Fibroblast of skin of left quadriceps (primary cell): ENCODE results near the gene ATL2.
A peak's percentile ranks its signal among the peaks of the same experiment; 100 is the strongest.
"Not testable (repeated sequence)": the region's sequence is repeated elsewhere in the genome, so short reads cannot be mapped to it uniquely, and the experiment has no call there.

Experiments used
- DNase-seq, 2 experiments: peaks; one replicate each; pipeline ENCODE4 v3.0.0-alpha.2; 2013; ENCODE audit warnings: low read depth in 2 of 2

The ATL2 gene

GRCh38 chr2:38377050-38377828 is at the start of gene ATL2:
ATL2 (minus strand) TSS chr2:38377273; CDS start chr2:38377260, 13 bp downstream.
- peak; percentile 88 to 89 for DNase-seq

DNA sequence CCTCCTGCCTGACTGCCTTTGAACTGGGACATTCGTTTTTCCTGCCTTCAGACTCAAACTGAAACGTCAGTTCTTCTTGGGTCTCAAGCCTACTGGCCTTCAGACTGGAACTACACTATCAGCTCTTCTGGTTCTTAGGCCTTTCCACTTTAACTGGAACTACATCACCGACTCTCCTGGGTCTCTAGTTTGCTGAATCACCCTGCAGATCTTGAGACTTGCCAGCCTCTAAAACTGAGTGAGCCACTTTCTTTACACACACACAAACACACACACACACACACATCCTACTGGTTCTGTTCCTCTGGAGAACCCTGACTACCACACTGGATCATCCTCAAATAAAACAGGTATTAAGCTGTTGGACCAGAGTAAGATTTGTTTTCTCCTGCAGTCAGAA is 46.7 kb upstream of the ATL2 start:
- DNase-seq, result no peak

DNA sequence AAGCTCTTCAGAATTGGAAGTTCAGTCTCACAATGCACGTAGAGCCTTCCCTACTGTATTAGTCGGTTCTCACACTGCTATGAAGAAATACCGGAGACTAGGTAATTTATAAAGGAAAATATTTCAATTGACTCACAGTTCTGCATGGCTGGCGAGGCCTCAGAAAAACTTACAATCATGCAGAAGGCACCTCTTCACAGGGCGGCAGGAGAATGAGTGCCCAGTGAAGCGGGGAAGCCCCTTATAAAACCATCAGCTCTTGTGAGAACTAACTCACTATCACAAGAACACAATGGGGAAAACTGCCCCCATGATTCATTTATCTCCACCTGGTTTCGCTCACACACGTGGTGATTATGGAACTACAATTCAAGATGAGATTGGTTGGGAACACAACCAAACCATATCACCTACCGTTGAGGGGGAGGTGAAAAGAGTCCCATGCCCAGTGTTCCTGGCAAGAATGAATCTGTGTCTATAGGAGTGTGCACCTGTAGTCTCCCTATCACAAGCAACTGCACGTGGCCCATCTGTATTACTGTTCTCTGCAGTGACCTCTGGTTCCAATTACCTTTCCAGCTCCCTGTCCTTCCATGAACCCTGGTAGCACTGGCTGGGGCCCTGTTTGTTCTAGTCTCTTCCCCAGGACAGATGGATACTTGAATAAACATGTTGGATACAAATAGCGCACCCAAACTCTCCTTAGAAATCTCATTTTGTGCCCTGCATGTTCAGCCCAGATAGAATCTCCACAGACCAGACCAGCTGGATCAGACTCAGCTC is 44.4 kb upstream of the ATL2 start:
- DNase-seq, result no peak

- DNase-seq, result no peak
These were observed 42.4 kb upstream of the ATL2 start for GRCh38 chr2:38419499-38419898.

- DNase-seq, result no peak
These were observed 41.7 kb upstream of the ATL2 start for GRCh38 chr2:38418735-38419134.

- DNase-seq, result no peak
These were observed 40.9 kb upstream of the ATL2 start for GRCh38 chr2:38417745-38418689.

- DNase-seq, result no peak
These were observed 39.4 kb upstream of the ATL2 start for GRCh38 chr2:38416296-38417036.

DNA sequence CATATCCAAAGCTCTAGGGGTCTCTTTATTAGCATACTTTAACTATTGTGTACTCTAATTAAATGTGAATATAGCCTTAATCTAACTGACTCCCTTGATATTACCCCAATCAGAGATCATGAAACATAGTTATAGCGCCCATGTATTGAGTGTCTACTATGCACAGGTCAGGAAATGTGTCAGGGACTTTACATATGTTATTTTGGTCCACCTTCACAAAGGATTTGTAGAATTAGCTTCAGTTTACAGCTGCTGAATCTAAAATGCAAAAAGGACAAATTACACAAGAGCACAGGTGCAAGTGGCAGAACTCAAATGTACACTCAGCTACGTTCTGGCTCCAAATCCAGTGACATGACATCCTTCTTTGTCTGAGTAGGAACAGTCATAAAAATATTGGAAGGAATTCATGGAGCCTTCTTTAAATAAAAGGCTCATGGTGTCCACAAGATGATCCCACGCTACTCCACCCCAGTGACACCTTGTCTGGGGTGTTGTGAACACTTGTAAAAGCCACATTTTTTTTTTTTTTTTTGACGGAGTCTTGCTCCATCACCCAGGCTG is 38.7 kb upstream of the ATL2 start:
- no peak for DNase-seq

GRCh38 chr2:38415023-38415422 is 38.0 kb upstream of the ATL2 start:
- no peak for DNase-seq

GRCh38 chr2:38412235-38412871 is 35.3 kb upstream of the ATL2 start:
- DNase-seq, result not testable (repeated sequence)

DNA sequence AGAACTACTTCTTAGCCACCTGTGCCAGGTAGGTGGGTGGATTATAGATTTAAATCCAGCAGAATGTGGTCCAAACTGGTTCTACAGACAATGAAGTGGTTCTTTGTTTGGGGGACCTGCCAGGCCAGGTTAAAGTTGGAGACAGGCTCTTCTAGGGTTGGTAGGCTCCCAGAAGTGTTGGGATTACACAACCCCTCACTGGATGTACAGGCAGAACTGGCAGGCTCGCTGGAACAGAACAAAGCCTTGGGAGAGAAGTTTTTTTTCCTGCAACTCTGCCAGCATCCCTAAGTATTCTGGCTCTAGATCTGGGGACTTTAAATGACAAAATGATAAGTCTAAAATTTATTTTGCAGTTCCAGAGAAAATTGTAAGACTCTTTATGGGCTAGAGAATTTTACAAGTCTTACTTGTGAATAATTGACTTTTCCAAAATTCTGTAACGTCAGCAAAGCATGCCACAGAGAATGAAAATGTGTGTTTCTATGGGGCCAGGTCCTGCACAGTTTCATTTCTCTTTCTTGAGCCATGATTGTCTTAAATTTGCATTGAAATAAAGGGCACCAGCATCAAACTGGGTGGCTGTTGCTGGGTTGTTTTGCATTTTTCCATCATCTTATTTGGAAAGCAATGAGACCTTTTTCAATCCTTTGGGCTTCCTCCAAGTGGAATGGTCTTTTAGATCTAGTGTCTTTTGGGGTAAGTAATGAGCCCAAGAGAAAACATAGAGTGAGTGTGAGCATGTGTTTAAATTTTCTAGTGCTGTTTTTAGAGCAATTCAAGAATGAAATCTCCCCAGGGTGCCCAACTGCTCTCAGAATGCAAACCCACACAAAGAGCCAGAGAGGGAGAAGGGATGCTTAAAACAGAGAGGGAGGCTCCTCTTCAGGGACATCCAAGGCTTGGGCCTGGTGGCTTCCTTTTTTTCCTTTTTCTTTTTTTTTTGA is 32.4 kb upstream of the ATL2 start:
- DNase-seq, result no peak

GRCh38 chr2:38407111-38407682 is 30.1 kb upstream of the ATL2 start:
- no peak for DNase-seq

- no peak for DNase-seq
These were observed 29.6 kb upstream of the ATL2 start for GRCh38 chr2:38406597-38407110.

DNA sequence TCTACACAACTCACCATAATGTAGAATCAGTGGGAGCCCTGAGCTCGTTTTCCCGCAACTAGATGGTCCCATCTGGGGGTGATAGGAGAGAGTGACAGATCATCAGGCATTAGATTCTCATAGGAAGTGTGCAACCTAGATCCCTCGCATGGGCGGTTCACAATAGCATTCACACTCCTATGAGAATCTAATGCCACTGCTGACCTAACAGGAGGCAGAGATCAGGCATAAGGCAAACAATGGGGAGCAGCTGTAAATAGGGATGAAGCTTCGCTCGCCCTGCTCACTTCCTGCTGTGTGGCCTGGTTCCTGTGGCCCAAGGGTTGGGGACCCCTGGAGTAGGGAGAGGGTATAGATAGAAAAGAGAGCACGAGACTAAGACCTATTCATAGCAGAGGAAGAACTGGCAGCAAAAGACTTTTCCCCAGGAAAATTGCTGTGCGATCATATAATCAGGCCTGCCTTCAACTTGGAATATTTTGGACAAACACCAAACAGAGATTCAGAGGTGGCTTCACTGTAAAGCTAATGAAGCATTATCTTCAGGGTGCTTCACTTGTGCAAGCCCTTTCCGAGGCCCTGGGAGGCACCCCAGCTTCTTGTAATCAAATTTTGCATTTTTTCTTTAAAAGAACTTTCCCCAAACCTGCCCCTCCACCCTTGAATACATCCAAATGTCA is 29.0 kb upstream of the ATL2 start:
- DNase-seq, result no peak

DNA sequence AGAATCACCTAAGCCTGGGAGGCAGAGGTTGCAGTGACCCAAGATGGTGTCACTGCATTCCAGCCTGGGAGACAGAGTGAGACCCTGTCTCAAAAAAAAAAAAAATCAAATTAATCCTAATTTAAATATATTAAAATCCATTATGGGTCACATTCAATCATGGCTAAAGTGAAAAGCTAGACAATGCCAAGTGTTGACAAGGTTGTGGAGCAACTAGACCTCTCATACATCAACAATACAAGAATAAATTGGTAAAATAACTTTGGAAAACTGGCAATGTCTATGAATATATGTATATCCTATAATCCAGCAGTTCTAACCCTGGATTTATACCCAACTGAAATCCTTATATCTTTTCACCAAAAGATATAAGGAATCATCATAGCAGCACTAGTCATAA is 23.4 kb upstream of the ATL2 start:
- DNase-seq, result no peak

GRCh38 chr2:38398739-38399138 is 21.7 kb upstream of the ATL2 start:
- no peak for DNase-seq

DNA sequence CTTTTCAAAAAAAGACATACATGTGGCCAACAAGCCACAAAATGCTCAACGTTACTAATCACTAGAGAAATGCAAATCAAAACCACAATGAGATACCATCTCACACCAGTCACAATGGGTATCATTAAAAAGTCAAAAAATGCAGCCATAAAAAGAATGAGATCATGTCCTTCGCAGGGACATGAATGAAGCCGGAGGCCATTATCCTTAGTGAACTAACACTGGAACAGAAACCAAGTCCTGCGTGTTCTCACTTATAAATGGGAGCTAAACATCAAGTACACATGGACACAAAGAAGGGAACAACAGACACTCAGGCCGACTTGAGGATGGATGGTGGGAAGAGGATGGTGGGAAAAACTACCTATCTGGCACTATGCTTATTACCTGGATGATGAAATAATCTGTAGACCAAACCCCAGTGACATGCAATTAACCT is 17.8 kb upstream of the ATL2 start:
- peak; percentile 45 to 52 for DNase-seq

- DNase-seq, result no peak
These were observed 17.0 kb upstream of the ATL2 start for GRCh38 chr2:38394041-38394440.
